ENCODE data around the gene SLX4. TPM values are rescaled to one million over a fixed set of nuclear protein-coding genes. Genes with fewer than 3 reads are reported as not detected.

Gene SLX4
- total RNA-seq, 1 donor from 2014 or later = 5.1 TPM

GRCh38 chr16:3655396-3656159 lies 44.2 kb upstream of the SLX4 start:
- Histone ChIP-seq H3K36me3 (peaks cover 49% of the 10 kb centered on the region), H3K4me3 (no peak overlapping the region), H3K4me1 (no peaks in the 10 kb centered on the region), H3K27me3 (no peaks in the 10 kb centered on the region), H3K9me3 (no peaks in the 10 kb centered on the region), H3K27ac (no peak overlapping the region)
- no peak for ATAC-seq
- peak; percentile 59 for DNase-seq
- intact Hi-C loops (cut with DNase I) = no loop called here
- TF ChIP-seq CTCF (IDR thresholded peaks at IDR 0.05) = no peak

- ATAC-seq (no peak), DNase-seq (peak; percentile 52)
- TF ChIP-seq CTCF (IDR thresholded peaks at IDR 0.05) = no peak
- H3K36me3 ChIP-seq = peaks cover 44% of the 10 kb centered on the region
- H3K9me3 ChIP-seq = no peaks in the 10 kb centered on the region
- intact Hi-C loops (cut with DNase I) = no loop called here
- H3K4me3 ChIP-seq = no peak overlapping the region
- H3K27me3 ChIP-seq = no peaks in the 10 kb centered on the region
- H3K27ac ChIP-seq = no peak overlapping the region
- H3K4me1 ChIP-seq = no peaks in the 10 kb centered on the region
These were observed 43.6 kb upstream of the SLX4 start for GRCh38 chr16:3655030-3655395.

GRCh38 chr16:3654249-3654991 lies 43.0 kb upstream of the SLX4 start, which contains the start of gene DNASE1:
Gene DNASE1, plus strand, starts transcription at chr16:3654691. Its CDS starts 683 bp downstream, at chr16:3655374.
- no peaks in the 10 kb centered on the region for H3K4me1 ChIP-seq
- H3K9me3 ChIP-seq = no peaks in the 10 kb centered on the region
- peak; percentile 75 for TF ChIP-seq CTCF (IDR thresholded peaks at IDR 0.05)
- peaks cover 38% of the 10 kb centered on the region for H3K36me3 ChIP-seq
- no peak within 1 kb of the TSS for H3K27ac ChIP-seq
- H3K4me3 ChIP-seq = no peak within 1 kb of the TSS
- ATAC-seq = peak; percentile 79
- DNase-seq = peak; percentile 73
- intact Hi-C loops (cut with DNase I) = no loop called here
- no peaks in the 10 kb centered on the region for H3K27me3 ChIP-seq

GRCh38 chr16:3652373-3653195 lies 41.2 kb upstream of the SLX4 start:
- intact Hi-C loops (cut with DNase I) = no loop called here
- peak; percentile 44 for DNase-seq
- no peak for ATAC-seq

More at GRCh38 chr16:3652373-3653195, 41.2 kb upstream of the SLX4 start:
- Histone ChIP-seq H3K4me1 (no peaks in the 10 kb centered on the region), H3K4me3 (no peak overlapping the region), H3K27me3 (no peaks in the 10 kb centered on the region), H3K36me3 (peaks cover 19% of the 10 kb centered on the region), H3K27ac (no peak overlapping the region), H3K9me3 (no peaks in the 10 kb centered on the region)
- TF ChIP-seq CTCF (IDR thresholded peaks at IDR 0.05) = no peak

Measured in upper lobe of right lung (tissue), 1 donor.